NK-92 (cell line): ENCODE measurements around the gene GALR1.

Experiments used
- DNase-seq: peaks from one replicate; lab custom pipeline; 2025; ENCODE audit not compliant: unreplicated experiment; lab: John Stamatoyannopoulos, UW

The GALR1 gene

DNA sequence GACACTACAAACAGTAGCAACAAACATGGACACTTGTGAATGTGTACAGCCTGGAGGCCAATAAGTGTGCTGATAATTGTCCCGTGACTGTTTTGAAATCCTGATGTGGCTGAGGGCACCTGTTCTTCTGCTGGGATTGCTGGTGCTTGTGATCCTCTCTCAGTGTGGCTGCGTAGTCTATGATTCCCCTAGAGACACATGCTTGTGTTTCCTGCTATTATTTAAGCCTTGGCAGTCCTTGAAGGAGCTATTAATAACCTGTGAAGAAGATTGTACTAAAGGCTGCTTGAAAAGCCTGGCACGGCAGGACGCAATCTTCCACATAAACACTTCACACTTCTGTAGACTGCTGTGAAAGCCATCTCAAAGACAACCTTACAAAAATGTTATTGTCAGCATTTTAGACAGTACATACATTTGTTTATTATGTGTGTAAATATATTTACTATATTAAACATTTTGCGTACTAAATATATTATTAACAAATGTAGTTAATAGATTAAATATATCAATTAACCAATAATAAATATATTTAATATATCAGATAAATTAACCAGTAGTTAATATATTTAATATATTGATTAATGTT is 71.4 kb downstream of the GALR1 start:
- DNase-seq: no peak

DNA sequence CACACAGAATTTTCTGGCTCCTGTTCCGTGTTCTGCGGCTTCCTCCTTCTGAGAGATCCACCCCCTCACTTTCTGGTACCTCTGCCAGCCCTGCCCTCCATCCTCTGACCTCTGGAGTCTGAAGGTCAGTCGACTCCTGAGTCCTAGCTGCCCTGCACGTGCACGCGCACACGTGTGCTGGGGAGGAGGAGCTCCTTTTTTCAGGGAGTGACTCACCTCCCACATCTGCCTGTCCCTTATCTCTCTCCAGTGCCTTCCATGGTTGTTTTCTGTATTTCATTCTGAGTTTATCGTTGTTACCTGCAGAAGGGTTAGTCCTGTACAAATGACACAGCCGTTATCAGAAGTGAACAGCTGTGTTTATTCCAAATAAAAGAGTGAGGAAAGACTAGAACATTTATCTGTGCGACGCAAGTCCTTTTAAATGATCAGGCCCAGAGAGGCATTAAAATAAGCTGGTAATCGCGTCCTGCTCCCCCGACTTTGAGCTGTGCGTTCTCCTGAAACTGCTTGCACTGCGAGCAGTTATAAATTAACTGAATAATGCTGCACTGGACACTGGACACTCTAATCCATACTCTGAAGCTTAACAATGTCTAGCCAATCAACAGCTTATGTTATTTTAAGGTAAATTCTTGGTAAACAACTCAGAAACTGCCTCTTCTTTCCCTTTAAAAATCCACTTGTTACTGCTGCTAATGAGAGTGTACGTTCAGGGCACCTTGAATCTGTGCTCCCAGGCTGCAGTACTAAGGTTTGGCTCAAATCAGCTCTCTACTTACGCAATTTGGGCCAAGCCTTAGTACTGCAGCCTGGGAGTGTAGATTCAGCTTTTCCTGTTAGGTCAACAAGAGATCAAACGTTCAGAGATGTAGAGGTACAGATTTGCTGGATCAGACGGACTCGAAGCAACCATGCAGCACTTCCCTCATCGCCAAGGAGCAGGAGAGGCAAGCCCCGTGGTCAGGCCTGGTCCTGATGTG is 72.5 kb downstream of the GALR1 start:
- DNase-seq: no peak

DNA sequence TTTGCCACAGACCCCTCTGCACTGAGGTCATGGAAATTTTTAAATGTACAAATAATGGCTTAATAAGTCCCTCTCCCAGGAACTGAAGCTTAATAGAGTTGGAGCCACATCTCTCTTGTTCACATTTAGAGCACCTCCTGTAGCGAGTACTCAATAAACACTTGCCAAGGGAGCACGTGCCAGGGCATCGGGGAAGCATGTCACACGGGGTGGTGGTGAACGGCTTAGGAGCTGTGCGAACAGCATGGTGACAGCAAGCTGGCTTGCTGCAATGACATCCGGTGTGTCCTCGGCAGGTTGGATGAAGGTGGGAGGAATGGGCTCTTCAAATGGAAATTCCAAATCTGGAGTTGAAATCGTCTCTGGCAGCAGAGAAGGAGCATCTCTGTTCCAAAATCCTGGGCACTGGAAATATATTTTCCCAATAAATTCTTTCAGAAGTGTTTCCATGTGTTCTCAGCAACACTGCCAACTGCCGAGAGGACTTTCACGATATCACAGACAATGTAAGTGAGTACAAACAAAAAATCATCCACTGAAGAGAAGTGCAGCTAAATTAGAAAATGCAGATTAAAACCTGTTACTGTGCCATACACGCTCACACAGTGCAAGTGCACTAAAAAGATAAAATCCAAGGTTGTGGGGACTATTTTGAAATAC is 74.1 kb downstream of the GALR1 start:
- no peak for DNase-seq
